HG03175 (cell line): ENCODE results near the gene KCNK13.
"Not testable (repeated sequence)": the region's sequence is repeated elsewhere in the genome, so short reads cannot be mapped to it uniquely, and the experiment has no call there.

Experiments
- ATAC-seq: cut with Tn5 transposase; IDR thresholded peaks from one replicate; pipeline ENCODE4 v1.9.1; 2021; ENCODE audit warnings: mild to moderate bottlenecking, moderate library complexity; ENCODE audit not compliant: unreplicated experiment

The KCNK13 gene

DNA sequence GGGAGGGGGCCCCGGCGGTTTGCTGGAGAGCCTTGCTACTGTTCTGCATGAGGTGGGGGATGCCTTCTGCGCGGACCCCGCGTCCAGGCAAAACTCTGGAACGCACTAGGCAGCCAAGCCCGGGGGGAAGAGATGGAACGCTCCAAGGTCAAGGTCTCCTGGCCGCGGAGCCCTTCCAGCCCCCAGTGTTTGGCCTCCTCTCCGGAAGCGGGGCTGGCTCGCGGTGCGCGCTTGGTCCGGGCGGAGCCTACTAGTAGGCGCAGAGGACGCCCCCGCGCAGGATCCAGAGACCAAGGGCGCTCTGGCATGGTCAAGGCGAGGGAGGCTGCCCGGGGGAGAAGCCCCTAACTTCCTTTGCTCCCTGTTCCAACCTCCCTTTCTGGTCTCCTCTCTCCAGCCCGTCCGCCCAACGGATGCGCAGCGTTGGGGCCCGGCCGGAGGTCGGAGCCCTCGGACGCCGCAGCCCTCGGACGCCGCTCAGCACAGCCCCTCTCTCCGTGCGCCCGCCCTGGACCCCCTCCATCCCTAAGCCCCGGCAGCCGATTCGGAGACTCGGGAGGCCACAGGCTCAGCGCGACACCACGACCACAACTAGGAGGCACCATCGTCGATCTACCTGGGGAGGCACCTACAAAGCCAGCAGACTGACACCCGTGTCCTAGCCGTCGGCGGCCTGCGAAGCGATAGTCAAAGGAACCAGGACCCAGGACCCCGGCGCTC lies 669 bp upstream of the KCNK13 start:
- no peak for ATAC-seq

GRCh38 chr14:90062127-90062794 lies 467 bp downstream of the KCNK13 start:
- ATAC-seq = no peak

DNA sequence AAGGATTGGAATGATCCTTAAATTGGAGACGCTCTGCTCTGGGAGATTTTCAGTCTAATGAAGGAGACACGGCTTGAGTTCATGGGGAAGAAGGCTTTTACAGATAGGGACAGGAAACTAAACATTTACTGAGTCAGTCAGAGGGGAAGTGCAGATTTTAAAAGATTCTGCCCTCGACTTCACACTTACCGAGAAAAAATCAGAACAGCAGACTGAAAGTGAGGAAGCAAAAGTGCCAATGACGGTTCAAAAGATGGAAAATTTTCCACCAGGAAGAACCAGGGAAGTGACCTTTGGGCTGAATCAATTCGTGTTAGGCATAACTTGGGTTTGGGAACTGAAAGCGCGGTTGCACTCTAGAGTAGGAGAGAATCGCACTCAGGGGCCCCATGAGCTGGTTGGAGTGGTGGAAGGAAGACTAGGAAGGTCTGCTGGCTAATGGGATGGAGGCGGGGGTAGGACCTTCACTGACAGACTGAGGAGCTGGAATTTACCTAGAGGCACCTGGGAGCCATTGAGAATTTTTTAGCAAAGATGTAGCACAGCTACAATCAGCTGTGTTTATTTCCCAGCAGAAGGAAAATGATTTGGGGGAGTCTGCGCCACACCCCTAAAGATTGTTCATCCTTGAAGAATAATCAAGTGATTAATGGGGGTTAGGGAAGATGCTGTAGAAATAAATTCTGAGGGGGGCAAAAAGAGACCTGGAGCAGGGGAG lies 1.2 kb downstream of the KCNK13 start:
- no peak for ATAC-seq

GRCh38 chr14:90072350-90072749 lies 10.6 kb downstream of the KCNK13 start:
- ATAC-seq = no peak

DNA sequence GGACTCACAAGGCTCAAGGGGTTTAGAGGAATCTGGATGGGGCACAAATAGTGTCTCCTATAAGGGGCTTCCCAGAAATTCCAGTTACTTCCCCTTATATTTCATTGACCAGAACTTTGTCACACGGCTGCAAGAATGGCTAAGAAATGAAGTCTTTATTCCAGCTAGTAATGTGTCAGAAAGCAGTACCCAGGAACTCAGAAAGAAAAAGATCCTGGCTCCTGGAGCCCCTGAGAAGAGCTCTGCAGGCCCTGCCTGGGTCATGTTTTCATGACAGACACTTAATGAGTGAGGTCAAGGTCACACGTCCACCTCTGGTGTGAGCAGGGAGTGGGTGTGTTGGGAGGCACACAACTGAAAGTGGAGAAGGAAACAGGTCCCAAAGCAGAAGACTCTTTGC lies 17.8 kb downstream of the KCNK13 start:
- no peak for ATAC-seq

- ATAC-seq = no peak
These were observed 25.6 kb downstream of the KCNK13 start for GRCh38 chr14:90087433-90087832.

GRCh38 chr14:90088176-90088575 lies 26.4 kb downstream of the KCNK13 start:
- ATAC-seq = no peak

GRCh38 chr14:90089486-90089885 lies 27.7 kb downstream of the KCNK13 start:
- not testable (repeated sequence) for ATAC-seq

- no peak for ATAC-seq
These were observed 29.6 kb downstream of the KCNK13 start for GRCh38 chr14:90091393-90091792.

- ATAC-seq = no peak
These were observed 32.3 kb downstream of the KCNK13 start for GRCh38 chr14:90093942-90094595.

DNA sequence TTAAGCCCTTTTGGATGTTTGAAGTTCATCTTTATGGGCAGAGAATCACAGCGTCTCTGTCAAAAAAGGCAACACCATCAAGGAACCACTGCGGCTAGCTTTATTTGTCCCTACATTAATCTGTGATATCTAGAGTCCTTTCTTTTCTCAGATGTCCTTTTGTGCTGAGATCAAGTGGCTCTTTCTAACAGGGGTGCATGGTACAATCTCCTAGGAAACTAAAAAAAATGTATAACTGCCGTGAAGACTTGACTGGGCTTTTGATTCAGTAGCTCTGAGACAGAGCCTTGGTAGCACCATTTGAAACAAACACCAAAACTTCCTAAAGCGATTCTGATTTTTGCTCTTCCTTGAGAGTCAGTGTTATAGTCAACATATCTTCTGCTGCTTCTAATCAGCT lies 33.3 kb downstream of the KCNK13 start:
- no peak for ATAC-seq

GRCh38 chr14:90096566-90096965 lies 34.8 kb downstream of the KCNK13 start:
- ATAC-seq = no peak

- ATAC-seq = no peak
These were observed 42.0 kb downstream of the KCNK13 start for GRCh38 chr14:90103808-90104207.

DNA sequence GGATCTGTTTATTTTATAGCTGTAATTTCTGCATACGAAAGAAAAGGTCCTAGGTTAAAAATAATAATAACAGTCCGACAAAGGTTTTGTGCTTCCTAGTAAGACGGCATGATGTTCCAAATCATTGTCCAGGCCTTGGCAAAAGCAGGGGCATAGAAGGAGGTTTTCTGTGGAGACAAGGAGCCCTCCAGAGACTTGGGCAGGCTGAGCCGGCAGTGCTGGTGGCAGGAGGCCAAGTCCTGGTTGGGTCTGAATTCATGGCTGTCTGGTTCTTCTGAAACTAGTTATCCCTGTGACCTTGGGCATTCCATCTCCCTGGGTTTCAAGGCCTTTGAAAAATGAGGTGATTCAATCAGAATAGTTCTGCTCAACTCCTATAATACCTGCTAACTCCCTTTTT lies 44.0 kb downstream of the KCNK13 start:
- no peak for ATAC-seq

DNA sequence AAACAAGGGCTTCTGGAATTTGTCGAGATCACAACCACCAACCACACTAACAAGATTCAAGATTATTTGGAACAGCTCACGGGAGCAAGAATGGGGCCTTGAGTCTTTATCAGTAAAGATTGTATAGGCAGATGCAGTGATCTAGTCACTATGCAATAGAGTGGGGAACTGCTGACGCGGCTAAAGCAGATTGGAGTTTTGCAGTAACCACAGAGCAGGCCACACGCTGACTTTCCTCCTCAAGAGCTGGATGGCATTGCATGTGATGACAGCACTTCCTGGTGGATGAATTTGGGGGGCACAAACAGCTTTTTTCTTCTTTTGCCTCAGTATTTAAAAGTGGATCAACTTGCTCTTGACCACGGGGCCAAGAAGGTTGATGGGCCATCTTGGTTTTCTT lies 46.0 kb downstream of the KCNK13 start:
- no peak for ATAC-seq

- ATAC-seq = no peak
These were observed 48.1 kb downstream of the KCNK13 start for GRCh38 chr14:90109858-90110257.

DNA sequence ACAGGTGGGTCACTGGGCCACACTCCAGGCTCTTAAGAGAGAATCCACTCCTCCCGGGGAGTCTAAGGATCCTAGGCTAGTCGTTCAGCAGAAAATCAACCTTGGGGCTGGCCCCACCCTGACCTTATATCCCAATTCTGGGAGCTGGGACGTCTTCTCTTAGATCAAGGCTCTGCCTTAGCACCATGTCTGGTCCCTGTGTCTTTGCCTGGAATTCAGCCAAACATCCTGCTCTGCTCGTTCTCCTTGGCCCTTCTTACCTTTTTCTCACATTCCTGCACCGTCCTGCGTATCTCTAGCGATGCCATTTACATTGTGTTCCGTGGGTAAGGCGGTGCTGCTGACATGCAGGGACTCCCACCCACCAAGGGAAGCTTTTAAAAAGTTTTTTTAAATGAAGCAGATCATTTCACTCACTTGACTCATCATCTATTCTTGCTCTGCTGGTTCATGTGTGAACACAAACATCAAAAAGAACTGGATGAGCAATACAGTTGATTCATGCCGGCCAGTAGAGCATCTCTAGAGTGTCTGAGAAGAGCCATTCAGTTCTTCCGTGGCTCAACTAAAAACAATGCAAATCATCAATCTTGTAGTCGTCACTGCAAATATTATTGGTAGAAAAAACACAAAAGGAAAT lies 50.2 kb downstream of the KCNK13 start:
- ATAC-seq = no peak

DNA sequence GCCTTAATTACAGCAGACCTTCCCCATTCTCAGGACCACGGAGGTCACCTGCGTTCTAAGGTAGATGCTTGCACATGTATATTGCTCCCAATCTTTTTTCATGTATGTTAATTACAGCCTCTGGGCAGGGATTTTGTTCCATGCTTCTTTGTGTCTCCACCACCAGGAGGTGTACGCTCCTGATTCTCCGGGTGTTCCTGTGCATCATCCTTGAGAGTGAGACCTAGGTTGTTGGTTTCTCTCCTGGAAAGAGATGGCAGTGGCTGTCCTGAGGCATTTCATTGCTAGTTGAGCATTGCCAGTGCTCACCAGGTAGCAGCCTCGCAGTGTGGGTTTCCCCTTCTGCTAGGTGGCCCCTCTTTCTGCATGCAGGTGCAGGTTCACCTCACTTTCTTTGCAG lies 52.8 kb downstream of the KCNK13 start:
- ATAC-seq = no peak

GRCh38 chr14:90115780-90116179 lies 54.0 kb downstream of the KCNK13 start:
- no peak for ATAC-seq

DNA sequence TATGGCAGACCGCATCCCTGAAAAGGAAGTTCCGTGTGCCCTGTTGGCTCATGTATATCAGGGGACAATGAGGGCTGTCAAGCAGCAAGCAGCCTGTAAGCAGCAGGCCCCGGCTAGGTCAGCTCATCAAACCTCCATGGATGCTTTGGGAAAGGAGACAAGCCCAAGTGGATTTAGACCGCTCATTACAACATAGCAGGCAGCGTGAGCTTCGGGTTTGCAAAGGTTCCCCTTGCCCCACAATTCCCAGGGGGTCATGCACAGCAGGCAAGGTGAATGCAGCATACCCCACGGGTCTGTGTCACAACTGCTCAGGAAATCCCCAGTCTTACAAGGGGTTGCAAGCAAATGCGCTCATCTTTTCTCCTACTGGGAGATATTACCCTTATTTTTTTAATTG lies 54.6 kb downstream of the KCNK13 start:
- no peak for ATAC-seq

GRCh38 chr14:90118027-90118426 lies 56.2 kb downstream of the KCNK13 start:
- no peak for ATAC-seq
